Common myeloid progenitor, CD34-positive (primary cell): ENCODE measurements around the gene TMEM144.

ENCODE experiments used
- CTCF ChIA-PET: fragments of 350-600 bp; sonication (Branson Sonifier 250); formaldehyde crosslinking; loops from one replicate; lab custom pipeline; 2021; ENCODE audit warnings: antibody characterized with exemption; lab: Charles Lee
- POLR2A ChIA-PET: fragments of 350-600 bp; sonication (Branson Sonifier 250); formaldehyde crosslinking; loops from one replicate; lab custom pipeline; 2021; ENCODE audit warnings: antibody characterized with exemption; lab: Charles Lee
- DNase-seq, 3 donors: peaks; one replicate each; pipeline versions ENCODE4 v3.0.0 to v3.0.0-alpha.2; 2013
- H3K27ac ChIP-seq, 2 experiments: 1 replicate in 1 of 2; 2 replicates in 1 of 2; pipeline ENCODE4 v1.7.0; 2013; ENCODE audit warnings: inconsistent platforms in 2 of 2, low read length in 2 of 2, mild to moderate bottlenecking in 2 of 2, low read depth in 1 of 2, moderate library complexity in 1 of 2; ENCODE audit not compliant: severe bottlenecking in 2 of 2, insufficient read depth in 1 of 2, poor library complexity in 1 of 2
- H3K27me3 ChIP-seq, 5 experiments: replicated peaks in 2 of 5; 1 replicate in 3 of 5; 2 replicates in 2 of 5; pipeline versions ENCODE4 v1.6.1 to v1.7.0; 2013; ENCODE audit warnings: low read length in 4 of 5, mild to moderate bottlenecking in 2 of 5, moderate library complexity in 2 of 5, inconsistent platforms in 1 of 5; ENCODE audit not compliant: insufficient read depth in 5 of 5, control insufficient read depth in 4 of 5
- H3K36me3 ChIP-seq, 4 experiments: 1 replicate in 2 of 4; 2 replicates in 2 of 4; pipeline versions ENCODE4 v1.6.1 to v1.7.0; 2013; ENCODE audit warnings: low read length in 3 of 4, control low read depth in 1 of 4, mild to moderate bottlenecking in 1 of 4; ENCODE audit not compliant: control insufficient read depth in 4 of 4, insufficient read depth in 4 of 4
- H3K4me1 ChIP-seq, 4 experiments: 1 replicate in 3 of 4; 2 replicates in 1 of 4; pipeline versions ENCODE4 v1.6.1 to v1.7.1; 2013; ENCODE audit warnings: low read length in 3 of 4, mild to moderate bottlenecking in 3 of 4, control low read depth in 1 of 4, inconsistent platforms in 1 of 4, moderate library complexity in 1 of 4; ENCODE audit not compliant: control insufficient read depth in 4 of 4, insufficient read depth in 4 of 4; ENCODE audit errors: control extremely low read depth in 1 of 4
- H3K4me3 ChIP-seq, 7 experiments: 1 replicate in 4 of 7; 2 replicates in 3 of 7; pipeline versions ENCODE4 v1.5.1 to v1.7.0; 2013; ENCODE audit warnings: mild to moderate bottlenecking in 7 of 7, low read length in 6 of 7, moderate library complexity in 6 of 7, inconsistent platforms in 2 of 7, low read depth in 2 of 7, control low read depth in 1 of 7; ENCODE audit not compliant: insufficient read depth in 4 of 7, control insufficient read depth in 1 of 7; ENCODE audit errors: extremely low read depth in 1 of 7
- H3K9me3 ChIP-seq, 5 experiments: 1 replicate in 4 of 5; 2 replicates in 1 of 5; pipeline versions ENCODE4 v1.6.1 to v1.7.1; 2013; ENCODE audit warnings: low read length in 4 of 5, mild to moderate bottlenecking in 2 of 5, inconsistent platforms in 1 of 5, low read depth in 1 of 5, moderate library complexity in 1 of 5; ENCODE audit not compliant: control insufficient read depth in 4 of 5, insufficient read depth in 2 of 5; ENCODE audit errors: control extremely low read depth in 1 of 5
- WGBS: methylation state at CpG from one replicate; pipeline ENCODE4 v1.1.5; 2013; ENCODE audit not compliant: insufficient coverage; 5-methylcytosine and 5-hydroxymethylcytosine counted together

TMEM144 gene

GRCh38 chr4:158168606-158169005, 41.7 kb upstream of the TMEM144 start:
- CTCF ChIA-PET: interaction anchor here (1.3 kb wide), 1 partner anchor 9 kb away, joined by 5 read pairs; no protein-coding TSS in a partner anchor
- no peaks in the 10 kb centered on the region for H3K9me3 ChIP-seq
- H3K27me3 ChIP-seq: peaks cover 0 to 2% (median 0%) of the 10 kb centered on the region in 5 experiments
- WGBS: 81% methylated on average over 5 of the region's 5 CpGs
- POLR2A ChIA-PET: interaction anchor here (0.5 kb wide), 1 partner anchor 1661 kb away, joined by 3 read pairs; no protein-coding TSS in a partner anchor
- no peak overlapping the region for H3K27ac ChIP-seq
- no peak for DNase-seq
- H3K4me1 ChIP-seq: peaks cover 6 to 52% (median 29%) of the 10 kb centered on the region in 4 experiments
- H3K36me3 ChIP-seq: peaks cover 0 to 3% (median 0%) of the 10 kb centered on the region in 4 experiments
- peak overlapping the region in 1 of 7 experiments; percentile 25 for H3K4me3 ChIP-seq

GRCh38 chr4:158169506-158169905, 40.8 kb upstream of the TMEM144 start:
- H3K27ac ChIP-seq: peak overlapping the region in 1 of 2 experiments; percentile 16
- no peaks in the 10 kb centered on the region for H3K36me3 ChIP-seq
- 5% methylated on average over 3 of the region's 3 CpGs for WGBS
- no peak for DNase-seq
- ChIA-PET CTCF (interaction anchor here (0.9 to 3.4 kb wide), 11 partner anchors 8 to 950 kb away, joined by 3 to 28 read pairs (median 5); no protein-coding TSS in a partner anchor), POLR2A (no interaction called here)
- H3K9me3 ChIP-seq: no peaks in the 10 kb centered on the region
- H3K27me3 ChIP-seq: peaks cover 0 to 2% (median 0%) of the 10 kb centered on the region in 5 experiments
- peak overlapping the region in 5 of 7 experiments; percentile 65 to 90 (median 76) for H3K4me3 ChIP-seq
- peaks cover 6 to 53% (median 29%) of the 10 kb centered on the region in 4 experiments for H3K4me1 ChIP-seq

GRCh38 chr4:158169931-158170690, 40.2 kb upstream of the TMEM144 start:
- Histone ChIP-seq H3K36me3 (no peaks in the 10 kb centered on the region), H3K4me1 (peaks cover 6 to 58% (median 29%) of the 10 kb centered on the region in 4 experiments), H3K4me3 (peak overlapping the region; percentile 25 to 90 (median 70)), H3K27ac (peak overlapping the region in 1 of 2 experiments; percentile 16), H3K27me3 (peaks cover 0 to 2% (median 0%) of the 10 kb centered on the region in 5 experiments), H3K9me3 (no peaks in the 10 kb centered on the region)
- peak; percentile 54 to 91 (median 80) for DNase-seq
- 0% methylated on average over 5 of the region's 18 CpGs for WGBS
- ChIA-PET CTCF (interaction anchor here (0.8 to 3.4 kb wide), 17 partner anchors 9 to 951 kb away, joined by 3 to 28 read pairs (median 5); no protein-coding TSS in a partner anchor), POLR2A (interaction anchor here (0.5 kb wide), 1 partner anchor 46 kb away, joined by 3 read pairs; no protein-coding TSS in a partner anchor)

- peaks cover 6 to 58% (median 29%) of the 10 kb centered on the region in 4 experiments for H3K4me1 ChIP-seq
- H3K27me3 ChIP-seq: peaks cover 0 to 2% (median 0%) of the 10 kb centered on the region in 5 experiments
- H3K36me3 ChIP-seq: no peaks in the 10 kb centered on the region
- 0% methylated on average over 33 of the region's 42 CpGs for WGBS
- ChIA-PET POLR2A (no interaction called here), CTCF (interaction anchor here (0.8 to 3.4 kb wide), 19 partner anchors 10 to 454 kb away, joined by 3 to 28 read pairs (median 5); no protein-coding TSS in a partner anchor)
- H3K27ac ChIP-seq: peak overlapping the region in 1 of 2 experiments; percentile 27
- no peaks in the 10 kb centered on the region for H3K9me3 ChIP-seq
- DNase-seq: peak; percentile 77 to 84 (median 82)
- H3K4me3 ChIP-seq: peak overlapping the region; percentile 51 to 90 (median 70)
Observed at GRCh38 chr4:158170691-158171561, 39.4 kb upstream of the TMEM144 start.

- Histone ChIP-seq H3K27ac (peak within 1 kb of the TSS; percentile 11 to 16), H3K36me3 (no peaks in the 10 kb centered on the region), H3K4me1 (peaks cover 6 to 56% (median 29%) of the 10 kb centered on the region in 4 experiments), H3K27me3 (peaks cover 0 to 2% (median 0%) of the 10 kb centered on the region in 5 experiments), H3K9me3 (no peaks in the 10 kb centered on the region), H3K4me3 (peak within 1 kb of the TSS in 6 of 7 experiments; percentile 54 to 90 (median 69))
- POLR2A ChIA-PET: interaction anchor here (0.8 kb wide), 1 partner anchor 69 kb away, joined by 3 read pairs; no protein-coding TSS in a partner anchor
- peak; percentile 65 to 73 (median 71) for DNase-seq
- CTCF ChIA-PET: interaction anchor here (0.6 to 3.4 kb wide), 15 partner anchors 10 to 191 kb away, joined by 3 to 28 read pairs (median 4); no protein-coding TSS in a partner anchor
- WGBS: 5% methylated on average over 8 of the region's 12 CpGs
Observed at GRCh38 chr4:158172261-158173258, 37.7 kb upstream of the TMEM144 start, which contains the start of gene GASK1B. Gene GASK1B, minus strand, starts transcription at chr4:158173025. Its CDS starts 1,650 bp downstream, at chr4:158171375.
